Measurements from ENCODE around the gene MYG1. TPM values are rescaled to one million over a fixed set of nuclear protein-coding genes. Genes with fewer than 3 reads are reported as not detected.

MYG1 gene
- total RNA-seq, 1 experiment from 2014 or later = 89.9 TPM

- Histone ChIP-seq H3K9me2 (replicated peaks; ENCODE audit: low read length) (no peaks in the 10 kb centered on the region), H3K9ac (ENCODE audit: low read length) (peak overlapping the region; percentile 91), H3K27ac (ENCODE audit: low read length) (no peak overlapping the region; the same call in 1 of the 2 replicates), H3F3A (ENCODE audit: low read length, unreplicated experiment) (no peaks in the 10 kb centered on the region), H3K4me1 (ENCODE audit: insufficient read depth, low read length) (peaks cover 22% of the 10 kb centered on the region), H4K20me1 (ENCODE audit: low read length) (no peaks in the 10 kb centered on the region), H3K27me3 (ENCODE audit: low read length) (no peaks in the 10 kb centered on the region), H3K4me2 (ENCODE audit: low read length) (peak overlapping the region; percentile 98), H3K4me3 (ENCODE audit: low read length) (peak overlapping the region; percentile 82), H2AFZ (ENCODE audit: low read length) (peak overlapping the region; percentile 91), H3K79me2 (ENCODE audit: low read length) (peaks cover 7% of the 10 kb centered on the region; the same call in 1 of the 2 replicates), H3K36me3 (ENCODE audit: low read depth, low read length) (no peaks in the 10 kb centered on the region), H3K9me3 (ENCODE audit: low read length) (no peaks in the 10 kb centered on the region)
- POLR2A ChIA-PET (ENCODE audit: unreplicated experiment) = no interaction called here
- ATAC-seq (no peak), DNase-seq (no peak)
- BruUV-seq (replicated peaks) = no TSS peak
- CTCF ChIA-PET = interaction anchor here (0.6 to 1.0 kb wide), 5 partner anchors 21 to 164 kb away, joined by 3 to 11 read pairs (median 4); no protein-coding TSS in a partner anchor
- intact Hi-C loops (cut with micrococcal nuclease) = loop anchor here (1.0 to 2.0 kb wide), 3 partner anchors 21 to 185 kb away; no protein-coding TSS in a partner anchor
- TF ChIP-seq EZH2 (IDR thresholded peaks at IDR 0.05; ENCODE audit: low read length, unreplicated experiment) = no peak
- no peak for TF ChIP-seq CTCF (conservative IDR thresholded peaks at IDR 0.05; ENCODE audit: low read depth, low read length)
- TF ChIP-seq EZH2phosphoT487 (IDR thresholded peaks at IDR 0.05; ENCODE audit: borderline replicate concordance, low read length) = no peak
These were observed 24.8 kb downstream of the MYG1 start for GRCh38 chr12:53324113-53324778.

- H3K4me2 ChIP-seq (ENCODE audit: low read length) = peak overlapping the region; percentile 98
- H3K36me3 ChIP-seq (ENCODE audit: low read depth, low read length) = no peaks in the 10 kb centered on the region
- H3F3A ChIP-seq (ENCODE audit: low read length, unreplicated experiment) = no peaks in the 10 kb centered on the region
- ATAC-seq = peak; percentile 69
- BruUV-seq (replicated peaks) = no TSS peak
- TF ChIP-seq EZH2 (IDR thresholded peaks at IDR 0.05; ENCODE audit: low read length, unreplicated experiment) = no peak
- peak; percentile 85 for TF ChIP-seq CTCF (conservative IDR thresholded peaks at IDR 0.05; ENCODE audit: low read depth, low read length)
- TF ChIP-seq EZH2phosphoT487 (IDR thresholded peaks at IDR 0.05; ENCODE audit: borderline replicate concordance, low read length) = no peak
- H3K9ac ChIP-seq (ENCODE audit: low read length) = peak overlapping the region; percentile 91
- intact Hi-C loops (cut with micrococcal nuclease) = loop anchor here (1.0 to 2.0 kb wide), 3 partner anchors 20 to 184 kb away; no protein-coding TSS in a partner anchor
- peak; percentile 89 for DNase-seq
- H3K9me2 ChIP-seq (replicated peaks; ENCODE audit: low read length) = no peaks in the 10 kb centered on the region
- ChIA-PET CTCF (interaction anchor here (0.8 to 1.0 kb wide), 3 partner anchors 20 to 96 kb away, joined by 4 to 11 read pairs (median 5); no protein-coding TSS in a partner anchor), POLR2A (ENCODE audit: unreplicated experiment) (interaction anchor here (0.6 kb wide), 1 partner anchor 22 kb away, joined by 8 read pairs; no protein-coding TSS in a partner anchor)
- no peaks in the 10 kb centered on the region for H4K20me1 ChIP-seq (ENCODE audit: low read length)
- peak overlapping the region; percentile 91 for H2AFZ ChIP-seq (ENCODE audit: low read length)
- H3K9me3 ChIP-seq (ENCODE audit: low read length) = no peaks in the 10 kb centered on the region
- H3K27ac ChIP-seq (ENCODE audit: low read length) = peak overlapping the region; percentile 41
- H3K79me2 ChIP-seq (ENCODE audit: low read length) = peaks cover 6% of the 10 kb centered on the region; the same call in 1 of the 2 replicates
- H3K4me1 ChIP-seq (ENCODE audit: insufficient read depth, low read length) = peaks cover 21% of the 10 kb centered on the region
- H3K4me3 ChIP-seq (ENCODE audit: low read length) = peak overlapping the region; percentile 82
- H3K27me3 ChIP-seq (ENCODE audit: low read length) = no peaks in the 10 kb centered on the region
These were observed 25.4 kb downstream of the MYG1 start for GRCh38 chr12:53324779-53325510.

All from PC-3 (cell line).